Adipose tissue (tissue), 3 donors: ENCODE data around the gene C20orf144. TPM values are rescaled to one million over a fixed set of nuclear protein-coding genes. Genes with fewer than 3 reads are reported as not detected.
"Not testable (repeated sequence)": the region's sequence is repeated elsewhere in the genome, so short reads cannot be mapped to it uniquely, and the experiment has no call there.

ENCODE experiments used
- H3K27ac ChIP-seq: one replicate; pipeline ENCODE4 v1.5.1; 2013; ENCODE audit warnings: low read depth, low read length
- WGBS, 3 donors: extraction: QIAGEN DNeasy Blood & Tissue Kit; methylation state at CpG; one replicate each; pipeline ENCODE4 v1.1.7; 2013; 5-methylcytosine and 5-hydroxymethylcytosine counted together
- polyA plus RNA-seq, 3 donors: library from polyadenylated mRNA; stranded (reverse); fragments of 200-250 nt; gene quantifications; one replicate each; pipeline ENCODE4 v1.2.3, GENCODE V29; 2013
- donor health status: healthy with polysubstance abuse.
- donor health status: Bipolar disorder and iron deficiency.
- donor health status: healthy.

Gene C20orf144
- polyA plus RNA-seq, 3 donors, result 0.05 to 0.11 (median 0.06) TPM

DNA sequence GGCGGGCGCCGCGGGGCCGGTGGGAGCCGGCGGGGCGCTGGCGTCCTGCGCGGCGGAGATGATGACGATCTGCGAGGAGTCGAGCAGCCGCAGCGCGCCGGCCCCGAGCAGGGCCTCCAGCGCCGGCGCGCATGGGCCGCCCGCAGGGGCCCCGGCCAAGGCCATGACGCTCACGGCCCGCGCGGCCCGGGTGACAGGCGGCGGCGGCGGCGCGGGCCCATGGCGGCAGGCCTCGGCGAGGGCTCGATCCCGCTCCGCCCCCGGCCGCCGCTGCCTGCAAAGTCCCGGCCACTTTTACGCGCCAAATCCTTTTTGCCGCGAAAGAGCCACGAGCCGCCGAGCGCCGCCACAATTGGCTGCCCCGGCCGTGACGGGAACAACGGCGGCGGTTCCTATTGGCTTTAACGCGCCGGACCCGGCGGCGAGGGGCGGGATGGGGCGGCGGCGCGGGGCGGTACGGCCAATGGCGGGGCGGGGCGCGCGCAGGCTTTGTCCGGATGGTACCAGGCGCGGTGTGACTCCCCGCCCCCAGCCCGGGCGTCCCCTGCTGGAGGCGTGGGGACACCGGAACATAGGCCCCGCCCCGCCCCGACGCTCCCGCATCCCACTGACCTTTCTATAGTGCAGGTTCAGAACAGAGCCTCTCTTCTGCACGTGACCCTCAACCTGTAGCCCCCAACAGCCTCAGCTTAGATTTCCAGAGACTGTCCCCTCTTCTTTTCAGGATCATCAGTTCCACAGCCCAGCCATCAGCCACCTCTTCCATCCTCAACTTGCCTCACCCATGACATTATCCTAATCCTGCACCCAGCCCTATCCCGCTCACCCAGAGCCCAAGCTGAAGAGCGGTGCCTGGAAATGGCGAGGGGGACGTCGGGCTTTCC lies 24.2 kb downstream of the C20orf144 start, which contains the start of gene E2F1:
Gene E2F1, minus strand, starts transcription at position 286 of the 884 bp plus-strand sequence. Its CDS starts 121 bp downstream, at position 165.
- H3K27ac ChIP-seq, result no peak within 1 kb of the TSS
- WGBS, 3 donors, result 2 to 3% (median 2%) methylated on average over 72 to 98 of the region's 101 CpGs

- WGBS, 3 donors, result 77 to 82% (median 80%) methylated on average over 14 of the region's 14 CpGs
Observed at GRCh38 chr20:33686984-33687366, 24.8 kb downstream of the C20orf144 start.

DNA sequence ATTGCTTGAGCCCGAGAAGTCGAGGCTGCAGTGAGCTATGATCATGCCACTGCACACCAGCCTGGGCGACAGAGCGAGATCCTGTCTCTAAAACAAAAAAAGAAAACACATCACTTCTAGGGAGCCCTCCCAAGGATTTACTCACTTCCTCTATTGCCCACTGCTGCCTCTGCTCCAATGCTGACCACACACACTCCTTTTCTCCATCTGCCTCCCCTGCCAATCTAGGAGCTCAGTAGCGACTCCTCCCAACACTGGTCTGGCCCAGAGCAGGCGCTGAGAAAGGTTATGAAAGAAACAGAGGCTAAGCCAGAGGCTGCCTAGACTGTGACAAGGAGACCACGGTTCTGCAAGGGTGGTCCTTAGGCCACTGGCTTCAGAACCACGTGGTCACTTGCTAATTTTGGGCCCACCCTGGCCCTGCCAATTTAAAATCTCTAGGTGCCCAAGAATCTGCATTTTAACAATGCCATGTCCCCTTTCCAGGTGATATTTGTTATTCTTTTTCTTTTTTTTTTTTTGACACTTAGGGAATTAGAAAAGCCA lies 25.3 kb downstream of the C20orf144 start:
- no peak overlapping the region for H3K27ac ChIP-seq
- WGBS, 3 donors, result 62 to 86% (median 71%) methylated on average over 8 of the region's 8 CpGs

More at GRCh38 chr20:33686984-33687366, 24.8 kb downstream of the C20orf144 start:
- H3K27ac ChIP-seq, result no peak overlapping the region

- 80 to 95% (median 91%) methylated on average over 3 of the region's 3 CpGs for WGBS, 3 donors
- no peak overlapping the region for H3K27ac ChIP-seq
Observed at GRCh38 chr20:33687993-33688937, 26.1 kb downstream of the C20orf144 start.

DNA sequence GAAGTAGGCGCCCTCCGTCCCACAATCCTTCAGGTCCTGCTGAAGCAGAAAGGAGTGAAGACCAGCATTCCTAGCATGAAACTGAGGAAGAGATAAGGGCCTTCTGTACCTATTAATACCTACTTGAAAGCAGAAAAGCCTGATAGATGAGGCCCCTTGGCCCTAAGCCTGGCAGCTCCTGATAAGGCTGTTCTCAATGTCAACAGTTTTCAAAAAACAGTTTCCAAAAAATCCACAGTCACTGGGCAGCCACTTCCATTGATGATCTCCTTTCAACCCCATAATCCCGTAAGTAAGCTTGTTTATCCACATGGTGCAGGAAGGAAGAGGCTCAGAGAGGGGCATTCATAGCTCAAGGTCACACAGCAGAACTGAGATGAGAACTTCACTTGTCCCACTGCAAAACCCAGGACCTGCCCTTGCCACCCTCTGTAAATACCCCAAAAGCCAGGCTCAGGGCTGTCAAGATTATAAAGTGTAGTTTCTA lies 26.9 kb downstream of the C20orf144 start:
- H3K27ac ChIP-seq, result no peak overlapping the region
- WGBS, 3 donors, result 62 to 88% (median 86%) methylated on average over 3 of the region's 3 CpGs

DNA sequence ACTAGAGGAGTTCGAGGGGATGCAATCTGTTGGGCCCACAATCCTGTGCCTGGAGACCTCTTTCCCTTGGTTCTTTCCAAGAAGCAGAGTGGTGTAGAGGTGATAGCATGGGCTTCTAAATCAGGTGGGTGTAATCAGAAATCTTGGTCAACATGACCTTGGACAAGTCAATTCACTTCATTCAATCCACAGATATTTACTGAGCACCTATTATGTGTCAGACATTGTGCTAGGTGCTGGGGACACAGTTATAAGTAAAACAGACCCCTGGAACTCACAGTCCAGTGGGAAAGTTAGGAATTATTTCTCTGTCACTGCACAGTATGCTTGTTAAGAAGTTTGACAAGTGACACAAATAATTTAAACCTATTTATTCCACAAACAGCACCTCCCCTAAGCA lies 27.4 kb downstream of the C20orf144 start:
- WGBS, 3 donors, result 88 to 97% (median 95%) methylated on average over 1 of the region's 1 CpG
- no peak overlapping the region for H3K27ac ChIP-seq

DNA sequence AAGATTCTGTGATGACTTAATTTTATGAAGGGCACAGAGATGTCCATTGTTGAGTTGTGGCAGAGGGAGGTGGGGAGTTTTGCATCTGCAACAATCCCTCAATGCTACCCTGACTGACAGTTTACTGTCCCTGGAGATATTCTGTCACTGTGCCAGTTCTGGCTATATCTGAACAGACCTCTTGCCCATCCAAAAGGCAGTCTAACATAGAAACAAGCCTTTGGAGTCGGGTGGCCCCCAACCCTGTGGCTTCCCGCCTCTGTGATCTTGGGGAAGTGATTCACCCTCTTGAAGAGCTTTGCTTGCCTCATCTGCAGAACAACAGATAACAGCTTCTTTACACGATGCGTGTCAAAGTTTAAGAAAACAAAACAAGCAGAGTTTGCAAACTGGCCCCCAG lies 27.8 kb downstream of the C20orf144 start:
- H3K27ac ChIP-seq, result no peak overlapping the region
- 30 to 69% (median 37%) methylated on average over 4 of the region's 4 CpGs for WGBS, 3 donors

DNA sequence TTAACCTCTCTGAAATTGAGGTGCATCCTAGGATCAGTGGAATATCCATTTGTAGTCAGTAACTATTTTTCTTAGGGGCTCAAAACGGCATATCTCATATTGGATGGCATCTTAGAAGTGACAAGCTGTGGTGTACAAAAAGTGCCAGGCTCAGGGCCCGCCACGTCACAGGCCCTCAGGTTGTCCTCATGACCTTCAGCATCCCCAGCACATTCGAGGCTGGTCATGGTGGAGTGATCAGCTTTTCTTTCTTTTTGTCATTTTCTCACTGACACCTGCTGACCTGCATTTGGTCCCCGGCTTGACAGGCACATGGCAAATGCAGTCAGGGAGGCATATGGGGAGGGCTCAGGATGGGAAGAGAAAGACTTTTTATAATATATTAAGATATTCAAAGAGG lies 31.2 kb downstream of the C20orf144 start:
- H3K27ac ChIP-seq, result no peak overlapping the region

GRCh38 chr20:33693741-33694638 lies 31.9 kb downstream of the C20orf144 start:
- 74 to 76% (median 74%) methylated on average over 15 to 17 of the region's 17 CpGs for WGBS, 3 donors
- no peak overlapping the region for H3K27ac ChIP-seq

More for the DNA sequence above, 31.2 kb downstream of the C20orf144 start:
- 82 to 88% (median 85%) methylated on average over 5 of the region's 5 CpGs for WGBS, 3 donors

GRCh38 chr20:33694639-33695012 lies 32.5 kb downstream of the C20orf144 start:
- WGBS, 3 donors, result 75 to 82% (median 79%) methylated on average over 6 of the region's 6 CpGs
- no peak overlapping the region for H3K27ac ChIP-seq

DNA sequence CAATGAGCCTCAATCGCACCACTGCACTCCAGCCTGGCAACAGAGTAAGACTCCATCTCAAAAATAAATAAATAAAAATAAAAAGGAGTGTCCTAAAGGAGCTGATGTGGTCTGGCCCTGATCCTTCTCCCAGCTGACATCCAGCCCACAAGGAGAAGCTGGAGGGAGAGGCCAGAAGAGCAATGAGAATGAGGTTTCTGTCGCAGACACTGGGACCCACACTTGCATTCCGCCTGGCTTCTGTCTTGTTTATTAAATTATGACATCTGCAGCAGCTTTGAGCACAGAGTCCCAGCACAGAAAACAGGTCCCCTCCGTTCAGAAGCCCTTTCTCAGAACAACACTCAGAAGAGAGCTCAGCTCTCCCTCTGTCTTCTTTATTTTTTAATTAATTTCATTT lies 34.3 kb downstream of the C20orf144 start:
- WGBS, 3 donors, result 64 to 88% (median 79%) methylated on average over 4 of the region's 4 CpGs

GRCh38 chr20:33697129-33697528 lies 35.0 kb downstream of the C20orf144 start:
- whole genome bisulfite sequencing, 3 donors, result 61 to 80% (median 71%) methylated on average over 8 of the region's 8 CpGs
- no peak overlapping the region for H3K27ac ChIP-seq

More for the DNA sequence above, 34.3 kb downstream of the C20orf144 start:
- no peak overlapping the region for H3K27ac ChIP-seq

DNA sequence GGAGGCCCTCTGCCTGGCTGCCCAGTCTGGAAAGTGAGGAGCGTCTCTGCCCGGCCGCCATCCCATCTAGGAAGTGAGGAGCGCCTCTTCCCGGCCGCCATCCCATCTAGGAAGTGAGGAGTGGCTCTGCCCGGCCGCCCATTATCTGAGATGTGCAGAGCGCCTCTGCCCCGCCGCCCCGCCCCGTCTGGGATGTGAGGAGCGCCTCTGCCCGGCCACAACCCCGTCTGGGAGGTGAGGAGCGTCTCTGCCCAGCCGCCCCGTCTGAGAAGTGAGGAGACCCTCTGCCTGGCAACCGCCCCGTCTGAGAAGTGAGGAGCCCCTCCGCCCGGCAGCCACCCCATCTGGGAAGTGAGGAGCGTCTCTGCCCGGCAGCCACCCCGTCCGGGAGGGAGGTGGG lies 36.8 kb downstream of the C20orf144 start:
- not testable (repeated sequence) for H3K27ac ChIP-seq
- 93 to 100% (median 98%) methylated on average over 1 to 20 of the region's 27 CpGs for WGBS, 3 donors

DNA sequence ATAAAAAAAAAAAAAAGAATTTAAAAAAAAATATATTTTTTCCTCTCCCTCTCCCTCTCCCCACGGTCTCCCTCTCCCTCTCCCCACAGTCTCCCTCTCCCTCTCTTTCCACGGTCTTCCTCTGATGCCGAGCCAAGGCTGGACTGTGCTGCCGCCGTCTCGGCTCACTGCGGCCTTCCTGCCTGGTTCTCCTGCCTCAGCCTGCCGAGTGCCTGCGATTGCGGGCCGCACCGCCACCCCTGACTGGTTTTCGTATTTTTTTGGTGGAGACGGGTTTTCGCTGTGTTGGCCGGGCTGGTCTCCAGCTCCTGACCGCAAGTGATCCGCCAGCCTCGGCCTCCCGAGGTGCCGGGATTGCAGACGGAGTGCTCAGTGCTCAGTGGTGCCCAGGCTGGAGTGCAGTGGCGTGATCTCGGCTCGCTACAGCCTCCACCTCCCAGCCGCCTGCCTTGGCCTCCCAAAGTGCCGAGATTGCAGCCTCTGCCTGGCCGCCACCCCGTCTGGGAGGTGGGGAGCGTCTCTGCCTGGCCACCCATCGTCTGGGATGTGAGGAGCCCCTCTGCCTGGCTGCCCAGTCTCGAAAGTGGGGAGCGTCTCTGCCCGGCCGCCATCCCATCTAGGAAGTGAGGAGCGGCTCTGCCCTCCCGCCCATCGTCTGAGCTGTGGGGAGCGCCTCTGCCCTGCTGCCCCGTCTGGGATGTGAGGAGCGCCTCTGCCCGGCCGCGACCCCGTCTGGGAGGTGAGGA lies 38.7 kb downstream of the C20orf144 start:
- H3K27ac ChIP-seq, result not testable (repeated sequence)
- WGBS, 3 donors, result 92 to 96% (median 96%) methylated on average over 13 to 45 of the region's 45 CpGs

DNA sequence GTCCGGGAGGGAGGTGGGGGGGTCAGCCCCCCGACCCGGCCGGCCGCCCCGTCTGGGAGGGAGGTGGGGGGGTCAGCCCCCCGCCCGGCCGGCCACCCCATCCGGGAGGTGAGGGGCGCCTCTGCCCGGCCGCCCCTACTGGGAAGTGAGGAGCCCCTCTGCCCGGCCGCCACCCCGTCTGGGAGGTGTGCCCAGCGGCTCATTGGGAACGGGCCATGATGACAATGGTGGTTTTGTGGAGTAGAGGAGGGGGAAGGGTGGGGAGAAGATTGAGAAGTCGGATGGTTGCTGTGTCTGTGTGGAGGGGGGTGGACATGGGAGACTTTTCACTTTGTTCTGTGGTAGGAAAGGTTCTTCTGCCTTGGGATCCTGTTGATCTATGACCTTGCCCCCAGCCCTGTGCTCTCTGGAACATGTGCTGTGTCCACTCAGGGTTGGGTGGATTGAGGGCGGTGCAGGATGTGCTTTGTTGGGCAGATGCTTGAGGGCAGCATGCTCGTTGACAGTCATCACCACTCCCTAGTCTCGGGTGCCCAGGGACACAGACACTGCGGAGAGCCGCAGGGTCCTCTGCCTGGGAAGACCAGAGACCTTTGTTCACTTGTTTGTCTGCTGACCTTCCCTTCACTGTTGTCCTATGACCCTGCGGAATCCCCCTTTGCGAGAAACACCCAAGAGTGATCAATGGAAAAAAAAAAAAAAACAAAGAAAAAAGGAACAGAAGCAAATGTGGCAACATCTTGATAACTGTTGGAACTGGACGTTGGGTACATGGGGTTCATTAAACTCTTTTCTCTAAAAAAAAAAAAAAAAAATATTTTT lies 39.7 kb downstream of the C20orf144 start:
- H3K27ac ChIP-seq, result no peak overlapping the region
- 90 to 94% (median 91%) methylated on average over 14 to 27 of the region's 27 CpGs for WGBS, 3 donors

DNA sequence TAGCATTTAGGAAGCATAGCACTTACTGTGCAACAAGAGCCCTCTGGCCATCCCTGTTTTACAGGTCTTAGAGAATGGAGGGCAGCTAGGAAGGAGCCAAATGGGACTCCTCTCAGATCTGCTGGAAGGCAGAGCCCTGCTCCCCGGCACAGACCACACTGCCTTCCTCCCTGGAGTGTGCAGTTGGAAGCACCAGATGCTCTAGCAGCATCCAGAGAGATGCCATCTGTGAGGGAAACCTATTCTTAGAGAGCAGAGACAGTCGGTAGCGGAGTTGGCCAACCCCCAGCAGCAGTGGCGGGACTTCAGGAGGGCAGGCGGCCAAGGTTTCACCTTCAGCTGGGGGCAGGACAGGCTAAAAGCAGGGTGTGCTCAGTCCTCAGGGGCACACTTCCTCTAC lies 40.7 kb downstream of the C20orf144 start:
- no peak overlapping the region for H3K27ac ChIP-seq
- 46 to 60% (median 54%) methylated on average over 5 of the region's 5 CpGs for WGBS, 3 donors
